ENCODE data around the gene MAGEA4.

DNA sequence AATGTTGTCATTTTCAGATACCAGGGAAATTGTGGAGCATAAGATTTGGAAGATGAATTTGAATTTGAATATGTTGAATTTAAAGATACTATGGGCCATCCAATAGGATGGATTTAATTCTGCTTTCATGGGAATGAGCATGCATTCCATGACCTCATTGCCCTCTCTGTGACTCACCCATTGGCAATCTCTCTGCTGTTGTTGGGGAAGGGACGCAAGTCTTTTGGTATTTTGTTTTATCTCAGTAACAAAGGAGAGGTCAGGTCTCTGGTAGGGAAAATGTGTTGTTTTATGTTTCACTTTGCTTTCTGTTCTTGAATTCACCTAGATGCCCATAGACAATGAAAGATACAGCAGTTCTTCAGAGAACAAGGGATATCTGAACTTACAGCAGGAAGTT lies 42.1 kb upstream of the MAGEA4 start:
- TF ChIP-seq, protein P1, sequence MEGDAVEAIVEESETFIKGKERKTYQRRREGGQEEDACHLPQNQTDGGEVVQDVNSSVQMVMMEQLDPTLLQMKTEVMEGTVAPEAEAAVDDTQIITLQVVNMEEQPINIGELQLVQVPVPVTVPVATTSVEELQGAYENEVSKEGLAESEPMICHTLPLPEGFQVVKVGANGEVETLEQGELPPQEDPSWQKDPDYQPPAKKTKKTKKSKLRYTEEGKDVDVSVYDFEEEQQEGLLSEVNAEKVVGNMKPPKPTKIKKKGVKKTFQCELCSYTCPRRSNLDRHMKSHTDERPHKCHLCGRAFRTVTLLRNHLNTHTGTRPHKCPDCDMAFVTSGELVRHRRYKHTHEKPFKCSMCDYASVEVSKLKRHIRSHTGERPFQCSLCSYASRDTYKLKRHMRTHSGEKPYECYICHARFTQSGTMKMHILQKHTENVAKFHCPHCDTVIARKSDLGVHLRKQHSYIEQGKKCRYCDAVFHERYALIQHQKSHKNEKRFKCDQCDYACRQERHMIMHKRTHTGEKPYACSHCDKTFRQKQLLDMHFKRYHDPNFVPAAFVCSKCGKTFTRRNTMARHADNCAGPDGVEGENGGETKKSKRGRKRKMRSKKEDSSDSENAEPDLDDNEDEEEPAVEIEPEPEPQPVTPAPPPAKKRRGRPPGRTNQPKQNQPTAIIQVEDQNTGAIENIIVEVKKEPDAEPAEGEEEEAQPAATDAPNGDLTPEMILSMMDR (IDR thresholded peaks at IDR 0.05; ENCODE audit: low read length) = no peak
- no peak for TF ChIP-seq EZH2 (IDR thresholded peaks at IDR 0.05; ENCODE audit: borderline replicate concordance, low read length)

Data from OCI-LY1 (cell line).